Dermis lymphatic vessel endothelial cell (primary cell): ENCODE data around the gene GHSR. TPM values are rescaled to one million over a fixed set of nuclear protein-coding genes. Genes with fewer than 3 reads are reported as not detected.

Experiments
- total RNA-seq: library from RNA; depleted of rRNA; stranded (reverse); fragments of >200 nt; gene quantifications from 2 replicates; pipeline ENCODE4 v1.2.1, GENCODE V29; 2014

GHSR gene
- not detected in 2 replicates for total RNA-seq

GRCh38 chr3:172447611-172448579 lies at the start of gene GHSR:
Gene GHSR (minus strand): TSS chr3:172448456. CDS start chr3:172448413, 43 bp downstream.

Other genes with a start within 250 kb of the GHSR start
- 92.7 and 101 TPM in 2 replicates for gene TNFSF10, start 75.0 kb upstream of the GHSR start, total RNA-seq